ENCODE measurements around the gene TTC7B. TPM values are rescaled to one million over a fixed set of nuclear protein-coding genes. Genes with fewer than 3 reads are reported as not detected.
"Not testable (repeated sequence)": the region's sequence is repeated elsewhere in the genome, so short reads cannot be mapped to it uniquely, and the experiment has no call there.

The TTC7B gene
- polyA plus RNA-seq, 1 donor from 2014 or later, result 19.9 TPM

DNA sequence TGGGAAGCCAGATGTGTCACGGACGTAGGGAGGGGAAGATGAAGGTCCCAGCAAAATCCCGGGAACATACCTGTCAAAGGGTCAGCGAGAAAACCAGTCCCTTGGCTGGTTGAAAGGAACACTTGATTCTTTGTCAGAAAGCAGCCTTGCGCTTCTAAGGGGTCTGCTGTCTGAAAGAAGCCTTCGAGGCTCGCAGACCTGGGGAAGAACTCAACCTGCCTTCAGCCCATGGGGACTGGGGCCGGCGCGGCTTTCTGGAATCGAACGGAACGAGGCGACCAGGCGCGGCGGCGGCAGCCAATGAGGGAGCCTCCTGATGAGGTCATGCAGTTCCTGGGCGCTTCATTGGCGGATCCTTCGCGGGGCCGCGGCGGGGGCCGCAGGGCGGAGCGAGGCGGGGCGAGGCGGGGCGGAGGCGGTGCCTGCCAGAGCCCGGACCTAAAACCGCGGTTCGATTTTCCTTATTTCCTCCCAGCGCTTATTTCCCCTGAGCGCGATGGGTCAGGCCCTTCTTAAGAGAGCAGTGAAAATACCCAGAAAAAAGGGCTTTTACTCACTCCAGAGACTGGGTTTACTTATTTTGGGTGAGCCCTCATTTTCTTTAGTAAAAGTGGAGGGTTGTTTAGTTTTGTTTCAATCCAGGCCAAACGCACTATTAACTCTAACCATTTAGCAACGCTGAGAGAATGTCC, 11.8 kb upstream of the TTC7B start:
- Histone ChIP-seq H2AFZ (ENCODE audit: low read depth, low read length) (peak overlapping the region; percentile 61), H3K79me2 (replicated peaks; ENCODE audit: insufficient read depth, low read length) (no peaks in the 10 kb centered on the region), H4K20me1 (ENCODE audit: insufficient read depth) (no peaks in the 10 kb centered on the region), H3K27ac (ENCODE audit: low read length) (peak overlapping the region; percentile 21), H3F3A (ENCODE audit: insufficient read depth, low read length, poor library complexity, severe bottlenecking) (no peaks in the 10 kb centered on the region), H3K36me3 (ENCODE audit: insufficient read depth, low read length) (no peaks in the 10 kb centered on the region), H3K9me3 (ENCODE audit: low read length) (no peaks in the 10 kb centered on the region), H3K9me2 (ENCODE audit: insufficient read depth, low read length) (no peaks in the 10 kb centered on the region), H3K27me3 (ENCODE audit: insufficient read depth, low read depth, low read length) (no peaks in the 10 kb centered on the region), H3K4me2 (ENCODE audit: low read length) (peak overlapping the region; percentile 57), H3K4me3 (ENCODE audit: low read length) (peak overlapping the region; percentile 63), H3K9ac (ENCODE audit: low read length) (peak overlapping the region; percentile 59)
- TF ChIP-seq, protein P1, sequence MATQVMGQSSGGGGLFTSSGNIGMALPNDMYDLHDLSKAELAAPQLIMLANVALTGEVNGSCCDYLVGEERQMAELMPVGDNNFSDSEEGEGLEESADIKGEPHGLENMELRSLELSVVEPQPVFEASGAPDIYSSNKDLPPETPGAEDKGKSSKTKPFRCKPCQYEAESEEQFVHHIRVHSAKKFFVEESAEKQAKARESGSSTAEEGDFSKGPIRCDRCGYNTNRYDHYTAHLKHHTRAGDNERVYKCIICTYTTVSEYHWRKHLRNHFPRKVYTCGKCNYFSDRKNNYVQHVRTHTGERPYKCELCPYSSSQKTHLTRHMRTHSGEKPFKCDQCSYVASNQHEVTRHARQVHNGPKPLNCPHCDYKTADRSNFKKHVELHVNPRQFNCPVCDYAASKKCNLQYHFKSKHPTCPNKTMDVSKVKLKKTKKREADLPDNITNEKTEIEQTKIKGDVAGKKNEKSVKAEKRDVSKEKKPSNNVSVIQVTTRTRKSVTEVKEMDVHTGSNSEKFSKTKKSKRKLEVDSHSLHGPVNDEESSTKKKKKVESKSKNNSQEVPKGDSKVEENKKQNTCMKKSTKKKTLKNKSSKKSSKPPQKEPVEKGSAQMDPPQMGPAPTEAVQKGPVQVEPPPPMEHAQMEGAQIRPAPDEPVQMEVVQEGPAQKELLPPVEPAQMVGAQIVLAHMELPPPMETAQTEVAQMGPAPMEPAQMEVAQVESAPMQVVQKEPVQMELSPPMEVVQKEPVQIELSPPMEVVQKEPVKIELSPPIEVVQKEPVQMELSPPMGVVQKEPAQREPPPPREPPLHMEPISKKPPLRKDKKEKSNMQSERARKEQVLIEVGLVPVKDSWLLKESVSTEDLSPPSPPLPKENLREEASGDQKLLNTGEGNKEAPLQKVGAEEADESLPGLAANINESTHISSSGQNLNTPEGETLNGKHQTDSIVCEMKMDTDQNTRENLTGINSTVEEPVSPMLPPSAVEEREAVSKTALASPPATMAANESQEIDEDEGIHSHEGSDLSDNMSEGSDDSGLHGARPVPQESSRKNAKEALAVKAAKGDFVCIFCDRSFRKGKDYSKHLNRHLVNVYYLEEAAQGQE (IDR thresholded peaks at IDR 0.05; ENCODE audit: borderline replicate concordance), result no peak
- no peak for TF ChIP-seq RAD21 (conservative IDR thresholded peaks at IDR 0.05)
- TF ChIP-seq SMC3 (conservative IDR thresholded peaks at IDR 0.05; ENCODE audit: poor library complexity), result no peak
- TF ChIP-seq EP300 (conservative IDR thresholded peaks at IDR 0.05; ENCODE audit: poor library complexity, severe bottlenecking), result no peak
- TF ChIP-seq EZH2 (IDR thresholded peaks at IDR 0.05; ENCODE audit: borderline replicate concordance, insufficient read depth, low read length, poor library complexity, severe bottlenecking), result no peak
- peak; percentile 67 for TF ChIP-seq POLR2AphosphoS5 (IDR thresholded peaks at IDR 0.05)
- TF ChIP-seq TAF1 (IDR thresholded peaks at IDR 0.05; ENCODE audit: low read depth), result no peak
- TF ChIP-seq, protein P2, sequence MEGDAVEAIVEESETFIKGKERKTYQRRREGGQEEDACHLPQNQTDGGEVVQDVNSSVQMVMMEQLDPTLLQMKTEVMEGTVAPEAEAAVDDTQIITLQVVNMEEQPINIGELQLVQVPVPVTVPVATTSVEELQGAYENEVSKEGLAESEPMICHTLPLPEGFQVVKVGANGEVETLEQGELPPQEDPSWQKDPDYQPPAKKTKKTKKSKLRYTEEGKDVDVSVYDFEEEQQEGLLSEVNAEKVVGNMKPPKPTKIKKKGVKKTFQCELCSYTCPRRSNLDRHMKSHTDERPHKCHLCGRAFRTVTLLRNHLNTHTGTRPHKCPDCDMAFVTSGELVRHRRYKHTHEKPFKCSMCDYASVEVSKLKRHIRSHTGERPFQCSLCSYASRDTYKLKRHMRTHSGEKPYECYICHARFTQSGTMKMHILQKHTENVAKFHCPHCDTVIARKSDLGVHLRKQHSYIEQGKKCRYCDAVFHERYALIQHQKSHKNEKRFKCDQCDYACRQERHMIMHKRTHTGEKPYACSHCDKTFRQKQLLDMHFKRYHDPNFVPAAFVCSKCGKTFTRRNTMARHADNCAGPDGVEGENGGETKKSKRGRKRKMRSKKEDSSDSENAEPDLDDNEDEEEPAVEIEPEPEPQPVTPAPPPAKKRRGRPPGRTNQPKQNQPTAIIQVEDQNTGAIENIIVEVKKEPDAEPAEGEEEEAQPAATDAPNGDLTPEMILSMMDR (IDR thresholded peaks at IDR 0.05; ENCODE audit: poor library complexity, severe bottlenecking), result no peak
- peak; percentile 73 for TF ChIP-seq MXI1 (conservative IDR thresholded peaks at IDR 0.05; ENCODE audit: poor library complexity, severe bottlenecking)

DNA sequence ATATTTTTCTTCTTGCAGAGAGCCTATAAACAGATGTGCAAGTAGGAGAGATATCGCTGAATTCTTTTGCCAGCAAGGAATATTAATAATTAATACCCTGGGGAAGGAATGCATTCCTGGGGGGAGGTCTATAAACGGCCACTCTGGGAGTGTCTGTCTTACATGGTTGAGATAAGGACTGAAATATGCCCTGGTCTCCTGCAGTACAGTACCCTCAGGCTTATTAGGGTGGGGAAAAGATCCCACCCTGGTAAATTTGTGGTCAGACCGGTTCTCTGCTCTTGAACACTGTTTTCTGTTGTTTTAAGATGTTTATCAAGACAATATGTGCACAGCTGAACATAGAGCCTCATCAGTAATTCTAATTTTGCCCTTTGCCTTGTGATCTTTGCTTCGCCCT, 7.3 kb upstream of the TTC7B start:
- H3K9me2 ChIP-seq (ENCODE audit: insufficient read depth, low read length), result not testable (repeated sequence)

More for the DNA sequence above, 7.3 kb upstream of the TTC7B start:
- not testable (repeated sequence) for H3K9me3 ChIP-seq (ENCODE audit: low read length); H3K27ac ChIP-seq (ENCODE audit: low read length); H3K27me3 ChIP-seq (ENCODE audit: insufficient read depth, low read depth, low read length); H3K9ac ChIP-seq (ENCODE audit: low read length); H3K79me2 ChIP-seq (replicated peaks; ENCODE audit: insufficient read depth, low read length); H2AFZ ChIP-seq (ENCODE audit: low read depth, low read length); H3F3A ChIP-seq (ENCODE audit: insufficient read depth, low read length, poor library complexity, severe bottlenecking); H3K36me3 ChIP-seq (ENCODE audit: insufficient read depth, low read length); H3K4me3 ChIP-seq (ENCODE audit: low read length); H3K4me2 ChIP-seq (ENCODE audit: low read length); H4K20me1 ChIP-seq (ENCODE audit: insufficient read depth)
